Right renal pelvis (tissue), 4 donors: Measurements from ENCODE around the gene SLC29A2. TPM values are rescaled to one million over a fixed set of nuclear protein-coding genes. Genes with fewer than 3 reads are reported as not detected.

Experiments
- DNase-seq, 4 donors: peaks; one replicate each; pipeline ENCODE4 v3.0.0-alpha.2; 2013; ENCODE audit warnings: low read depth in 4 of 4, low spot score in 3 of 4, missing footprints in 1 of 4
- polyA plus RNA-seq, 4 donors: library from polyadenylated mRNA; unstranded; fragments of 120-200 nt; gene quantifications; one replicate each; pipeline ENCODE4 v1.2.1, GENCODE V29; 2013; ENCODE audit not compliant: insufficient read length in 4 of 4

Gene SLC29A2
- 10 to 100 TPM; 18.5 to 23.1 (median 20.8) TPM for polyA plus RNA-seq

- DNase-seq, result peak in 2 of 4 donors; percentile 65 to 75
Observed at GRCh38 chr11:66371627-66372415, at the start of gene SLC29A2. Gene SLC29A2 (minus strand): TSS chr11:66371760. CDS start chr11:66371591, 169 bp downstream.

DNA sequence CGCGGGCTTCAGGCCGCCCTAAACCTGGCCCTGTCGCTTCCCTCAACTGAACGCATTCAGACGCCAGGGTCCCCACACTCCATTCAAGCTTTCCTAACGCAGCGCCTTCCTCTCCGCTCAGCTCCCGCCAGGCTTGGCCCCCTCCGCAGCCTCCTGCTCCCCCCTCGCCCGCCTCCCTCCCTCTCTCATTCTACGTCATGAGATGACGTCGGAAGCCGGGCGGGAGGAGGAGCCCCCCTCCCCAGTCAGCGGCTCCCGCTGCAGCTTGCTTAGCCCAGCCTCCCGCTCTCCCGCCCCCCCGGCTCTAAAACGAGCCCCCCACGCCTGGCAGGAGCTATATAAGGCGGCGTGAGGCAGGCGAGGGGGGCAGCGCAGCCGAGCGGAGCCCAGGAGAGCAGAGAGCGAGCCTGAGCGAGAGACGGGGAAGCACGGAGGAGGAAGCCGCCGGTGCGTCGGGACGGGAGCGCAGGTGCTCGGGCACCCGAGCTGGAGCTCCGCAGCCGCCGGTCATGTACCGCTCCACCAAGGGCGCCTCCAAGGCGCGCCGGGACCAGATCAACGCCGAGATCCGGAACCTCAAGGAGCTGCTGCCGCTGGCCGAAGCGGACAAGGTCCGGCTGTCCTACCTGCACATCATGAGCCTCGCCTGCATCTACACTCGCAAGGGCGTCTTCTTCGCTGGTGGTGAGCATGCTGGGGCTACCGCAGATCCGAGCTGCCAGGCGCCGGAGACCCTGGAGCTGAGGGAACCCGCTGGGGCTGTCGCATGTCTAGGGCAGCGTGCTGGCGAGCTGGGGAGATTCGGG is 49.3 kb upstream of the SLC29A2 start, which contains the start of gene NPAS4:
TSS of gene NPAS4 (plus strand) at position 365 of the 806 bp plus-strand sequence. CDS start at position 510, 145 bp downstream.
- DNase-seq, result no peak

DNA sequence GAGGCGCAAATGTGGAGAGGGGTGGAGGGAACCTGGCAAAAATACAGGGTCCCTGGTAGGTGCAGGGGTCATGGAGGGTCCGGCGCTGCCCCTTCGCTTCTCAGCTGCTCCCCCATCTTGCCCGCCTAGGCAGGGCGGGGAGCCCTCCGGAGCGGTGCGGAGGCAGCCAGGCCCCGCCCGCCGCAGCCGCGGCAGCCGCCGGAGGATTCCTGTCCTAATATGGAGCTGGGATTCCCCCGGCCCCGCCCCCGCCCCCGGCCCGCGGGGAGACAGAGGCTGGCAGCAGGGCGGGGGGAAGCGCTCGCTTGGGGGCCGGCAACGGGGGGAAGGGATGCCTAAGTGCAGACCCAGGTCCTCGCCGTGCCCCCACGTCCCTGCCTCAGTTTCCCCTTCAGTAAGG is 48.3 kb upstream of the SLC29A2 start:
- DNase-seq, result no peak

DNA sequence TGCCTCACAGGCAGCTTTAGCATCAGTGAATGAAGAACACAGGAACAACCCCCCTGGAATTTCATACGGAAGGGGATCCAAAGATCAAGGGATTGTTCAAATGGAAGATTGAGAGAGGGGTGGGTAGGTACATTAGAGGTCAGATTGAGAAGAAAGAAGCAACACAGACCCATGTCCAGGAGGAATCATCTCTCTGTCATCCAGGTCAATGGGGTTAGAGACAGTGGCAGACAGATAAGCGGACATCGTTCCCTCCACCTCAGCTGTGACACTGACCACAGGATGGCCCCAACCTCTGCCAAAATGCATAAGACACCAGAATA is 47.4 kb upstream of the SLC29A2 start:
- DNase-seq, result no peak

GRCh38 chr11:66418168-66418985 is 46.8 kb upstream of the SLC29A2 start:
- peak; percentile 57 to 70 (median 65) for DNase-seq

GRCh38 chr11:66417000-66417399 is 45.4 kb upstream of the SLC29A2 start:
- no peak for DNase-seq

DNA sequence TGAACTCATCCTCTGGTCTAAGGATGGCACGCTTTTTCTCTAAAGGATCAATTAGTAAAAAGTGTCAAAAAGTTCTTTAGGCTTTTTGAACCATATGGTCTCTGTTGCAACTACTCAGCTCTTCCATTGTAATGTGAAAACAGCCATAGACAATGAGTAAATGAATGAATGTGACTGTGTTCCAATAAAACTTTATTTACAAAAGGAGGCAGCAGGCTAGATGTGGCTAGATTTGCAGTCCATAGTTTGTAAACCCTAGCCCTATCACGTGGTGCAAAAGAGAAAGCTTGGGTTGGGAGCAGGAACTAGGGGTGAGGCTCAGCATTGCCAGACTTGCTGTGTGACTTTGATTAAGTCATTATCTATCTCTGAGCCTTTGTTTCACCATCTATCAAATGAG is 43.9 kb upstream of the SLC29A2 start:
- no peak for DNase-seq

- no peak for DNase-seq
Observed at GRCh38 chr11:66414120-66414934, 42.8 kb upstream of the SLC29A2 start.

- no peak for DNase-seq
Observed at GRCh38 chr11:66413167-66413566, 41.6 kb upstream of the SLC29A2 start.

DNA sequence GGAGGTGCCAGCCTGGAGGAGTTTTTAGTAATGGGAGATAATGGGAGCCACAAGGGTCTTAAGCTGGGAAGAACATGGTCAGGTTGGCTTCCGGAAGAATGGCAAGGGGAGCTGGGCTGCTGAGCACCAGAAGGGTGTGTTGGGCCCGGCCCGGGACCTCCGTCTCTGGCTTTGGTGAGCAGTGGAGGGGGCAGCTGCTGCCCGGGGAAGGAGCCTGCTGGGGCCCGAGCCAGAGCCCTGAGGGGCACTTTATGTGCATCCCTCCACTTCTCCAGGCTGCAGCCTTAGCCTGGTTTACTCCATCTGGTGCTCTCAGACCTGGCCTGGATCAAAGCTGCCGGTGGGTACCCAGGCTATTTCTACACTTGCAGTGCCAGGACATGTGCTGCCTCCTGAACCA is 40.5 kb upstream of the SLC29A2 start:
- DNase-seq, result no peak

DNA sequence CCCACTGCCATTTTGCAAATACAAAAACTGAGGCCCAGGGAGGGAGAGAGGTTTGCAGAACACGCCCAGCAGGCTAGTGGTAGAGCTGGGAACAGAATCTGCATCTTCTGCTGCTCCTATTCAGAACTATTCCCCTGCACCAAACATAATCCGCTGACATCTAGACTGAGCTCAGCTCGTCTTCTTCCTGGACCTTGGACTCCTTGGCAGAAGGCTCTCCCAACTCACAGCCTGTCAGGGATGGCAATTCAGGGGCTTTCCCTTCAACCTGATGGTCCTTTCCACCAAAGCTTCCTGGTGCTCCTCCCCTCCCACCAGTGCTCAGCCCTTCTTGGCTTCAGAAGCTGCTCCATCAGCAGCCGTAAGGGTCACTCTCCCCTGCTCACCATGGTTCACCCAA is 39.8 kb upstream of the SLC29A2 start:
- DNase-seq, result no peak

GRCh38 chr11:66410191-66410590 is 38.6 kb upstream of the SLC29A2 start:
- no peak for DNase-seq

- no peak for DNase-seq
Observed at GRCh38 chr11:66409226-66409625, 37.7 kb upstream of the SLC29A2 start.

DNA sequence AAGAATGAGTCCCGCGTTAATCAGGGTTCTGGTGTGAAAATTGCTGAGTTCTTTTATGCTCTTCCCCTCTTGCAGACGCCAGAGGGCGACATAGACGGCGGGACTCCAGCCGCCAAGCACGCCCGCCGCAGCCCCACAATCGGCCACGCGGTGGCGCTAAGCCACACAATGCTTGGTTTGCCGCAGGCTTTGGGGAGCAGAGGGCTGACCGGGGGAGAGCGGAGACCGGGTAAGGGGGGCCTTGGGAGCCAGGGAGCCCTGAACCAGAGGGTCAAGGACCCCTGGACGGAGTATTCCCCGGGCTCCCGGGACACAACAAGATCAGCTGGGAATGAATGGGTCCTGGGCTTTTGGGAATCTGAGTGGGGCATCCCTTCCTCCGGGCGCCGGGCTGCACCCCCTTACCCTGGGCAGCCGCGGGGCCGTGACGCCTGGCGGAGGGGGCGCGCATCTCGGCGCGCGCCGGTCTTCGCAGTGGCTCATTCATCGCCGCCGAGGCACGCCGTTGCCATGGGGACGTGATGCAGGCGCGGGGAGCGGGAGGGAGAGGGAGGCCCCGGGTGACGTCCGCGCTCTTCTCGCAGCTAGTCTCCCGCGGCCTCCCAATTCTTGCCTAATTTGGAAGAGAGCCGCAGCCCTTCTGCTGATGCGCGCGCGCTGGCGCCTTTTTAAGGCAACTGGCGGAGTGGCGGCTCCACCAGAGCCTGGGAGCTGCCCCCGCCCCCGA is 37.1 kb upstream of the SLC29A2 start:
- DNase-seq, result peak; percentile 70 to 92 (median 79)

GRCh38 chr11:66407651-66408050 is 36.1 kb upstream of the SLC29A2 start:
- no peak for DNase-seq

- no peak for DNase-seq
Observed at GRCh38 chr11:66393954-66394353, 22.4 kb upstream of the SLC29A2 start.

DNA sequence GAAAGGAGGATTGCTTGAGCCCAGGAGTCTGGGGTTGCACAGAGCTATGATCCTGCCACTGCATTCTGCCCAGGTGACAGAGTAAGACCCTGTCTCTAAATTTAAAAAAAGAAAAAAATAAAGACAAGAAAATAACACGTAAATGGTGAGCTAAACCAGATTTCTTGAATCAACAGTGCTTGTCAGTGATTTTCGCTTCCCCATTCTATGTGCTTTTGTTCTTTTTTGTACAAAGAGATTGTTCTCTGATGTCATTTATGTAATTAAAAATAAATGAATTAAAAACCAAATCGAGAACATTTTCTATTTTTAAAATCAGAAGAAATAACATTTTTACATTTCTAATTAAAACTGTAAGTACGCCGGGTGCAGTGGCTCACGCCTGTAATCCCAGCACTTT is 19.8 kb upstream of the SLC29A2 start:
- no peak for DNase-seq

GRCh38 chr11:66388780-66389386 is 17.3 kb upstream of the SLC29A2 start:
- DNase-seq, result peak in 1 of 4 donors; percentile 50
